ENCODE measurements around the gene MARCHF9.

The MARCHF9 gene

GRCh38 chr12:57807285-57807684 is 52.4 kb downstream of the MARCHF9 start:
- no peak for DNase-seq

- no peak for DNase-seq
These were observed 53.4 kb downstream of the MARCHF9 start for GRCh38 chr12:57808351-57808750.

GRCh38 chr12:57809425-57809824 is 54.5 kb downstream of the MARCHF9 start:
- DNase-seq = no peak

All from eye (tissue), 1 donor.